ENCODE results near the gene ROBO3.

ROBO3 gene

GRCh38 chr11:124886476-124886875, 21.2 kb downstream of the ROBO3 start:
- no peak overlapping the region for H3K4me3 Mint-ChIP-seq
- H3K36me3 Mint-ChIP-seq (ENCODE audit: low read depth) = no peaks in the 10 kb centered on the region
- H3K27ac Mint-ChIP-seq = peak overlapping the region; percentile 21
- peaks cover 10% of the 10 kb centered on the region for H3K27me3 Mint-ChIP-seq
- intact Hi-C loops (cut with micrococcal nuclease) = no loop called here
- H3K4me1 Mint-ChIP-seq (ENCODE audit: low read depth) = peaks cover 38% of the 10 kb centered on the region
- no peaks in the 10 kb centered on the region for H3K9me3 Mint-ChIP-seq

GRCh38 chr11:124886978-124887666, 21.9 kb downstream of the ROBO3 start:
- Mint-ChIP-seq H3K36me3 (ENCODE audit: low read depth) (no peaks in the 10 kb centered on the region), H3K4me3 (no peak overlapping the region), H3K9me3 (no peaks in the 10 kb centered on the region), H3K4me1 (ENCODE audit: low read depth) (peaks cover 45% of the 10 kb centered on the region), H3K27me3 (peaks cover 10% of the 10 kb centered on the region), H3K27ac (peak overlapping the region; percentile 21)
- intact Hi-C loops (cut with micrococcal nuclease) = no loop called here

- Mint-ChIP-seq H3K4me1 (ENCODE audit: low read depth) (peaks cover 50% of the 10 kb centered on the region), H3K9me3 (no peaks in the 10 kb centered on the region)
Observed at GRCh38 chr11:124887667-124888013, 22.4 kb downstream of the ROBO3 start.

GRCh38 chr11:124889191-124890091, 24.2 kb downstream of the ROBO3 start:
- Mint-ChIP-seq H3K4me1 (ENCODE audit: low read depth) (peaks cover 60% of the 10 kb centered on the region), H3K27ac (peak overlapping the region; percentile 85), H3K4me3 (peak overlapping the region; percentile 59), H3K9me3 (no peaks in the 10 kb centered on the region), H3K27me3 (peaks cover 10% of the 10 kb centered on the region), H3K36me3 (ENCODE audit: low read depth) (no peaks in the 10 kb centered on the region)
- intact Hi-C loops (cut with micrococcal nuclease) = loop anchor here (1.0 kb wide), 1 partner anchor 13 kb away; no protein-coding TSS in a partner anchor

More at GRCh38 chr11:124887667-124888013, 22.4 kb downstream of the ROBO3 start:
- Mint-ChIP-seq H3K27me3 (peaks cover 10% of the 10 kb centered on the region), H3K27ac (no peak overlapping the region), H3K36me3 (ENCODE audit: low read depth) (no peaks in the 10 kb centered on the region), H3K4me3 (no peak overlapping the region)
- intact Hi-C loops (cut with micrococcal nuclease) = no loop called here

GRCh38 chr11:124890151-124890550, 24.9 kb downstream of the ROBO3 start:
- no peak overlapping the region for H3K4me3 Mint-ChIP-seq
- intact Hi-C loops (cut with micrococcal nuclease) = no loop called here
- peak overlapping the region; percentile 85 for H3K27ac Mint-ChIP-seq
- H3K4me1 Mint-ChIP-seq (ENCODE audit: low read depth) = peaks cover 60% of the 10 kb centered on the region
- H3K9me3 Mint-ChIP-seq = no peaks in the 10 kb centered on the region
- H3K27me3 Mint-ChIP-seq = peaks cover 5% of the 10 kb centered on the region
- no peaks in the 10 kb centered on the region for H3K36me3 Mint-ChIP-seq (ENCODE audit: low read depth)

- no peaks in the 10 kb centered on the region for H3K9me3 Mint-ChIP-seq
- H3K27me3 Mint-ChIP-seq = peaks cover 5% of the 10 kb centered on the region
- no peak overlapping the region for H3K4me3 Mint-ChIP-seq
- H3K27ac Mint-ChIP-seq = no peak overlapping the region
- H3K4me1 Mint-ChIP-seq (ENCODE audit: low read depth) = peaks cover 60% of the 10 kb centered on the region
- intact Hi-C loops (cut with micrococcal nuclease) = no loop called here
- no peaks in the 10 kb centered on the region for H3K36me3 Mint-ChIP-seq (ENCODE audit: low read depth)
Observed at GRCh38 chr11:124890683-124891372, 25.6 kb downstream of the ROBO3 start.

GRCh38 chr11:124891373-124891861, 26.2 kb downstream of the ROBO3 start:
- intact Hi-C loops (cut with micrococcal nuclease) = no loop called here
- H3K27ac Mint-ChIP-seq = peak overlapping the region; percentile 69
- no peaks in the 10 kb centered on the region for H3K9me3 Mint-ChIP-seq
- H3K36me3 Mint-ChIP-seq (ENCODE audit: low read depth) = no peaks in the 10 kb centered on the region
- H3K27me3 Mint-ChIP-seq = peaks cover 3% of the 10 kb centered on the region
- H3K4me1 Mint-ChIP-seq (ENCODE audit: low read depth) = peaks cover 60% of the 10 kb centered on the region
- no peak overlapping the region for H3K4me3 Mint-ChIP-seq

GRCh38 chr11:124892146-124892545, 26.9 kb downstream of the ROBO3 start:
- H3K27me3 Mint-ChIP-seq = no peaks in the 10 kb centered on the region
- H3K36me3 Mint-ChIP-seq (ENCODE audit: low read depth) = no peaks in the 10 kb centered on the region
- peak overlapping the region; percentile 76 for H3K27ac Mint-ChIP-seq
- intact Hi-C loops (cut with micrococcal nuclease) = no loop called here
- H3K4me1 Mint-ChIP-seq (ENCODE audit: low read depth) = peaks cover 67% of the 10 kb centered on the region
- H3K9me3 Mint-ChIP-seq = no peaks in the 10 kb centered on the region
- no peak overlapping the region for H3K4me3 Mint-ChIP-seq

- H3K9me3 Mint-ChIP-seq = no peaks in the 10 kb centered on the region
- H3K27ac Mint-ChIP-seq = peak overlapping the region; percentile 76
- H3K27me3 Mint-ChIP-seq = peaks cover 3% of the 10 kb centered on the region
- H3K4me1 Mint-ChIP-seq (ENCODE audit: low read depth) = peaks cover 68% of the 10 kb centered on the region
- H3K4me3 Mint-ChIP-seq = no peak overlapping the region
- no peaks in the 10 kb centered on the region for H3K36me3 Mint-ChIP-seq (ENCODE audit: low read depth)
- intact Hi-C loops (cut with micrococcal nuclease) = loop anchor here (1.0 kb wide), 1 partner anchor 17 kb away; no protein-coding TSS in a partner anchor
Observed at GRCh38 chr11:124892750-124893454, 27.7 kb downstream of the ROBO3 start.

- Mint-ChIP-seq H3K4me3 (no peak overlapping the region), H3K27me3 (peaks cover 7% of the 10 kb centered on the region), H3K9me3 (no peaks in the 10 kb centered on the region), H3K27ac (no peak overlapping the region), H3K36me3 (ENCODE audit: low read depth) (no peaks in the 10 kb centered on the region), H3K4me1 (ENCODE audit: low read depth) (peaks cover 63% of the 10 kb centered on the region)
- intact Hi-C loops (cut with micrococcal nuclease) = loop anchor here (1.0 kb wide), 1 partner anchor 18 kb away; no protein-coding TSS in a partner anchor
Observed at GRCh38 chr11:124893781-124894401, 28.7 kb downstream of the ROBO3 start.

- Mint-ChIP-seq H3K9me3 (no peaks in the 10 kb centered on the region), H3K36me3 (ENCODE audit: low read depth) (no peaks in the 10 kb centered on the region), H3K27ac (no peak overlapping the region), H3K27me3 (peaks cover 14% of the 10 kb centered on the region), H3K4me1 (ENCODE audit: low read depth) (peaks cover 53% of the 10 kb centered on the region), H3K4me3 (no peak overlapping the region)
- intact Hi-C loops (cut with micrococcal nuclease) = no loop called here
Observed at GRCh38 chr11:124894606-124895430, 29.6 kb downstream of the ROBO3 start.

- H3K27me3 Mint-ChIP-seq = peaks cover 14% of the 10 kb centered on the region
- peaks cover 50% of the 10 kb centered on the region for H3K4me1 Mint-ChIP-seq (ENCODE audit: low read depth)
- peak overlapping the region; percentile 10 for H3K27ac Mint-ChIP-seq
- intact Hi-C loops (cut with micrococcal nuclease) = no loop called here
- no peak overlapping the region for H3K4me3 Mint-ChIP-seq
- no peaks in the 10 kb centered on the region for H3K9me3 Mint-ChIP-seq
- H3K36me3 Mint-ChIP-seq (ENCODE audit: low read depth) = no peaks in the 10 kb centered on the region
Observed at GRCh38 chr11:124895471-124895971, 30.3 kb downstream of the ROBO3 start.

Measured in dendritic cell treated with granulocyte-macrophage colony-stimulating factor and Interleukin-4, amounts not matched to agents 40 ng/mL and 50 ng/mL, for 4 days (primary cell).